GM23338 (cell line): Measurements from ENCODE around the gene PROCA1. TPM values are rescaled to one million over a fixed set of nuclear protein-coding genes. Genes with fewer than 3 reads are reported as not detected.

Source experiments
- ATAC-seq: fragments of 200-7000 bp; cut with Tn5 transposase; 3 replicates; pipeline ENCODE4 v1.9.1; 2020
- DNase-seq: peaks from one replicate; pipeline ENCODE4 v3.0.0-alpha.2; 2015; ENCODE audit warnings: low spot score
- H2AFZ ChIP-seq: fragments of 200-600 bp; sonication (generic); 2 replicates; pipeline ENCODE4 v1.8.0; 2016; ENCODE audit warnings: antibody characterized with exemption, mild to moderate bottlenecking, moderate library complexity
- H3F3A ChIP-seq: fragments of 200-600 bp; sonication (generic); replicated peaks from 2 replicates; pipeline ENCODE4 v1.8.0; 2017; ENCODE audit warnings: antibody characterized with exemption, mixed run types, low read depth
- H3K27ac ChIP-seq: fragments of 200-600 bp; sonication (generic); 2 replicates; pipeline ENCODE4 v1.6.1; 2016; ENCODE audit warnings: low read depth
- H3K27me3 ChIP-seq: fragments of 200-600 bp; sonication (generic); 2 replicates; pipeline ENCODE4 v1.8.0; 2016; ENCODE audit warnings: mild to moderate bottlenecking, mixed run types, moderate library complexity; ENCODE audit not compliant: insufficient read depth
- H3K36me3 ChIP-seq: fragments of 200-600 bp; sonication (generic); 2 replicates; pipeline ENCODE4 v1.8.0; 2016; ENCODE audit warnings: mild to moderate bottlenecking; ENCODE audit not compliant: insufficient read depth
- H3K4me1 ChIP-seq: fragments of 200-600 bp; sonication (generic); 2 replicates; pipeline ENCODE4 v1.8.0; 2016; ENCODE audit warnings: mild to moderate bottlenecking, moderate library complexity; ENCODE audit not compliant: insufficient read depth
- H3K4me2 ChIP-seq: fragments of 200-600 bp; sonication (generic); 2 replicates; pipeline ENCODE4 v1.7.1; 2017; ENCODE audit warnings: mixed run types
- H3K4me3 ChIP-seq: fragments of 200-600 bp; sonication (generic); 2 replicates; pipeline ENCODE4 v1.6.1; 2016; ENCODE audit warnings: mixed run types
- H3K79me2 ChIP-seq: fragments of 200-600 bp; sonication (generic); replicated peaks from 2 replicates; pipeline ENCODE4 v1.8.0; 2017; ENCODE audit warnings: mild to moderate bottlenecking; ENCODE audit not compliant: insufficient read depth
- H3K9me2 ChIP-seq: fragments of 200-600 bp; sonication (generic); 2 replicates; pipeline ENCODE4 v1.8.0; 2017; ENCODE audit not compliant: insufficient read depth
- H4K20me1 ChIP-seq: fragments of 200-600 bp; sonication (generic); replicated peaks from 2 replicates; pipeline ENCODE4 v1.8.0; 2017; ENCODE audit warnings: mild to moderate bottlenecking; ENCODE audit not compliant: insufficient read depth
- H3K27ac Mint-ChIP-seq: 2 replicates; pipeline ENCODE4 v1.8.0; 2020; ENCODE audit warnings: inconsistent platforms, mild to moderate bottlenecking, moderate library complexity, mixed read lengths
- H3K27me3 Mint-ChIP-seq: 3 replicates; pipeline ENCODE4 v1.8.0; 2022; ENCODE audit warnings: low read depth, mild to moderate bottlenecking, moderate library complexity, mixed read lengths, inconsistent platforms; ENCODE audit not compliant: insufficient read depth, poor library complexity
- H3K36me3 Mint-ChIP-seq: 3 replicates; pipeline ENCODE4 v1.8.0; 2021; ENCODE audit warnings: low read depth, mild to moderate bottlenecking, inconsistent platforms, moderate library complexity, mixed read lengths
- H3K4me1 Mint-ChIP-seq: 3 replicates; pipeline ENCODE4 v1.8.0; 2020; ENCODE audit warnings: mild to moderate bottlenecking, inconsistent platforms, mixed read lengths
- H3K4me3 Mint-ChIP-seq: 3 replicates; pipeline ENCODE4 v1.8.0; 2021; ENCODE audit warnings: moderate library complexity, mild to moderate bottlenecking, inconsistent platforms, mixed read lengths
- H3K9me3 Mint-ChIP-seq: 3 replicates; pipeline ENCODE4 v1.8.0; 2020; ENCODE audit warnings: moderate library complexity, mild to moderate bottlenecking, inconsistent platforms, mixed read lengths
- CREB1 ChIP-seq: fragments of 250-450 bp; sonication (Bioruptor Pico); IDR thresholded peaks from 2 replicates; pipeline ENCODE4 v1.5.0; 2020; ENCODE audit warnings: low read depth, mild to moderate bottlenecking, moderate library complexity
- EZH2 ChIP-seq: fragments of 200-600 bp; sonication (generic); IDR thresholded peaks from one replicate; pipeline ENCODE4 v1.8.0; 2017; ENCODE audit warnings: antibody characterized with exemption, mild to moderate bottlenecking, low read depth; ENCODE audit not compliant: unreplicated experiment
- EZH2phosphoT487 ChIP-seq: fragments of 200-600 bp; sonication (generic); IDR thresholded peaks from one replicate; pipeline ENCODE4 v1.8.1; 2018; ENCODE audit warnings: antibody characterized with exemption; ENCODE audit not compliant: unreplicated experiment
- JUNB ChIP-seq: IDR thresholded peaks from one replicate; pipeline ENCODE4 v1.6.1; 2016; ENCODE audit warnings: antibody characterized with exemption; ENCODE audit not compliant: unreplicated experiment
- NANOG ChIP-seq: IDR thresholded peaks from 2 replicates; pipeline ENCODE4 v1.6.1; 2016; ENCODE audit warnings: antibody characterized with exemption, borderline replicate concordance
- POLR2AphosphoS5 ChIP-seq: IDR thresholded peaks from 2 replicates; pipeline ENCODE4 v1.6.1; 2016; ENCODE audit warnings: antibody characterized with exemption, low read depth
- STAT1 ChIP-seq: IDR thresholded peaks from one replicate; pipeline ENCODE4 v1.6.1; 2016; ENCODE audit warnings: antibody characterized with exemption; ENCODE audit not compliant: unreplicated experiment
- ZNF114 ChIP-seq: fragments of 250-450 bp; sonication (Bioruptor Pico); IDR thresholded peaks from 2 replicates; pipeline ENCODE4 v1.5.0; 2020; ENCODE audit warnings: mild to moderate bottlenecking, moderate library complexity
- ZNF331 ChIP-seq: fragments of 250-450 bp; sonication (Bioruptor Pico); IDR thresholded peaks from 2 replicates; pipeline ENCODE4 v1.5.0; 2020; ENCODE audit warnings: low read depth, mild to moderate bottlenecking, moderate library complexity
- long read RNA-seq: library from polyadenylated mRNA; unstranded; transcript quantifications from one replicate; pipeline ENCODE4 v2.0.0, GENCODE V29; 2020; ENCODE audit not compliant: unreplicated experiment
- polyA plus RNA-seq: library from polyadenylated mRNA; unstranded; fragments of >200 nt; fragmentation: Nextera tagmentation; extraction: Ambion mirVana; gene quantifications from 2 replicates; pipeline ENCODE4 v1.2.1, GENCODE V29; 2016
- total RNA-seq: library from RNA; depleted of rRNA; stranded (reverse); fragments of >200 nt; shearing (Covaris generic); gene quantifications from 2 replicates; pipeline ENCODE4 v1.2.3, GENCODE V29; 2014; rRNA removed
- TF ChIP-seq, protein P1 (sequence below): IDR thresholded peaks from 2 replicates; pipeline ENCODE4 v1.6.1; 2016; ENCODE audit warnings: antibody characterized with exemption
- TF ChIP-seq, protein P2 (sequence below): fragments of 250-450 bp; sonication (Bioruptor Pico); IDR thresholded peaks from 2 replicates; pipeline ENCODE4 v1.5.0; 2020; ENCODE audit warnings: mild to moderate bottlenecking, moderate library complexity
- TF ChIP-seq, protein P3 (sequence below): IDR thresholded peaks from one replicate; pipeline ENCODE4 v1.6.1; 2018; ENCODE audit warnings: antibody characterized with exemption; ENCODE audit not compliant: unreplicated experiment

The PROCA1 gene, protein sequence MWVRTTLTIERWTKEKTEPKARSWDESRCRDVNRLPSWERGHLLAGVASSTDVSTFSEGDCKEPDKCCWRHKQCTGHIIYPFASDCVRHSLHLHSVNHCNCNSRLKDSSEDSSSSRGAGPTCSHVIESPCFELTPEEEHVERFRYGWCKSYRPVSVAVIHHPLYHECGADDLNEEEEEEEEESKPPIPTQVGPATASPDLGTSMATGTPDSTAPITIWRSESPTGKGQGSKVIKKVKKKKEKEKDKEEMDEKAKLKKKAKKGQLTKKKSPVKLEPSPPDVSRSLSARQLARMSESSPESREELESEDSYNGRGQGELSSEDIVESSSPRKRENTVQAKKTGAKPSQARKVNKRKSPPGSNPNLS
- total RNA-seq (10.0 and 11.3 TPM in 2 replicates), polyA plus RNA-seq (14.4 and 14.9 TPM in 2 replicates)
- long read RNA-seq, partial matches to known transcripts = 0 of 7 reads
- long read RNA-seq, other reads (novel, unspliced or antisense) = 2 of 7 reads

DNA sequence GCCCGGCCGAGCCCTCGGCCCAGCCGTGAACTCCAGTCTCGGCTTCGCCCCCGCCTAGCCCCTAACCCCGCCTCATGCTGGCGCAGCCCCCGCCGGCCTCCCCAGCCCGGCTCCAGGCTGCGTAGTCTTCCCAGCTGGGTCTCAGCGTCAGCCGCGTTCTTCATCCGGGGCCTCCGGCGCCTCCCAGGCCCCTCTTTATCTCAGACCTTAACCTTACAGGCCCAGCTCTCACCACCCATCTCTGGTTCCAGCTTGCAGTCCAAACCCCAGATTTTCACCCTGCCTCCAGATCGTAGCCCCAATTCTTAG is at the start of gene PROCA1:
Gene PROCA1, minus strand, starts transcription at position 166 of the 309 bp plus-strand sequence. CDS start 228 bp downstream, outside the sequence.
- no peaks in the 10 kb centered on the region for H3K9me2 ChIP-seq
- no peaks in the 10 kb centered on the region for H3K27me3 ChIP-seq
- peak within 1 kb of the TSS; percentile 80 for H2AFZ ChIP-seq
- Mint-ChIP-seq H3K4me1 (peaks cover 38% of the 10 kb centered on the region), H3K27me3 (peaks cover 23% of the 10 kb centered on the region), H3K27ac (peak within 1 kb of the TSS; percentile 99), H3K36me3 (peaks cover 54% of the 10 kb centered on the region), H3K4me3 (peak within 1 kb of the TSS; percentile 97), H3K9me3 (no peaks in the 10 kb centered on the region; the same call in 2 of the 3 replicates)
- H3K27ac ChIP-seq = peak within 1 kb of the TSS; percentile 100
- ATAC-seq (peak; percentile 46), DNase-seq (peak; percentile 81)
- peak within 1 kb of the TSS; percentile 91 for H3K4me2 ChIP-seq
- H3K4me3 ChIP-seq = peak within 1 kb of the TSS; percentile 72
- TF ChIP-seq, protein P1, sequence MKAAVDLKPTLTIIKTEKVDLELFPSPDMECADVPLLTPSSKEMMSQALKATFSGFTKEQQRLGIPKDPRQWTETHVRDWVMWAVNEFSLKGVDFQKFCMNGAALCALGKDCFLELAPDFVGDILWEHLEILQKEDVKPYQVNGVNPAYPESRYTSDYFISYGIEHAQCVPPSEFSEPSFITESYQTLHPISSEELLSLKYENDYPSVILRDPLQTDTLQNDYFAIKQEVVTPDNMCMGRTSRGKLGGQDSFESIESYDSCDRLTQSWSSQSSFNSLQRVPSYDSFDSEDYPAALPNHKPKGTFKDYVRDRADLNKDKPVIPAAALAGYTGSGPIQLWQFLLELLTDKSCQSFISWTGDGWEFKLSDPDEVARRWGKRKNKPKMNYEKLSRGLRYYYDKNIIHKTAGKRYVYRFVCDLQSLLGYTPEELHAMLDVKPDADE = no peak
- TF ChIP-seq ZNF331 (CRISPR knock-in tag) (no peak), STAT1 (no peak), EZH2 (no peak), EZH2phosphoT487 (no peak), ZNF114 (CRISPR knock-in tag) (no peak), CREB1 (no peak), NANOG (no peak), POLR2AphosphoS5 (no peak; the same call in 1 of the 2 replicates), JUNB (no peak)
- TF ChIP-seq, protein P2, sequence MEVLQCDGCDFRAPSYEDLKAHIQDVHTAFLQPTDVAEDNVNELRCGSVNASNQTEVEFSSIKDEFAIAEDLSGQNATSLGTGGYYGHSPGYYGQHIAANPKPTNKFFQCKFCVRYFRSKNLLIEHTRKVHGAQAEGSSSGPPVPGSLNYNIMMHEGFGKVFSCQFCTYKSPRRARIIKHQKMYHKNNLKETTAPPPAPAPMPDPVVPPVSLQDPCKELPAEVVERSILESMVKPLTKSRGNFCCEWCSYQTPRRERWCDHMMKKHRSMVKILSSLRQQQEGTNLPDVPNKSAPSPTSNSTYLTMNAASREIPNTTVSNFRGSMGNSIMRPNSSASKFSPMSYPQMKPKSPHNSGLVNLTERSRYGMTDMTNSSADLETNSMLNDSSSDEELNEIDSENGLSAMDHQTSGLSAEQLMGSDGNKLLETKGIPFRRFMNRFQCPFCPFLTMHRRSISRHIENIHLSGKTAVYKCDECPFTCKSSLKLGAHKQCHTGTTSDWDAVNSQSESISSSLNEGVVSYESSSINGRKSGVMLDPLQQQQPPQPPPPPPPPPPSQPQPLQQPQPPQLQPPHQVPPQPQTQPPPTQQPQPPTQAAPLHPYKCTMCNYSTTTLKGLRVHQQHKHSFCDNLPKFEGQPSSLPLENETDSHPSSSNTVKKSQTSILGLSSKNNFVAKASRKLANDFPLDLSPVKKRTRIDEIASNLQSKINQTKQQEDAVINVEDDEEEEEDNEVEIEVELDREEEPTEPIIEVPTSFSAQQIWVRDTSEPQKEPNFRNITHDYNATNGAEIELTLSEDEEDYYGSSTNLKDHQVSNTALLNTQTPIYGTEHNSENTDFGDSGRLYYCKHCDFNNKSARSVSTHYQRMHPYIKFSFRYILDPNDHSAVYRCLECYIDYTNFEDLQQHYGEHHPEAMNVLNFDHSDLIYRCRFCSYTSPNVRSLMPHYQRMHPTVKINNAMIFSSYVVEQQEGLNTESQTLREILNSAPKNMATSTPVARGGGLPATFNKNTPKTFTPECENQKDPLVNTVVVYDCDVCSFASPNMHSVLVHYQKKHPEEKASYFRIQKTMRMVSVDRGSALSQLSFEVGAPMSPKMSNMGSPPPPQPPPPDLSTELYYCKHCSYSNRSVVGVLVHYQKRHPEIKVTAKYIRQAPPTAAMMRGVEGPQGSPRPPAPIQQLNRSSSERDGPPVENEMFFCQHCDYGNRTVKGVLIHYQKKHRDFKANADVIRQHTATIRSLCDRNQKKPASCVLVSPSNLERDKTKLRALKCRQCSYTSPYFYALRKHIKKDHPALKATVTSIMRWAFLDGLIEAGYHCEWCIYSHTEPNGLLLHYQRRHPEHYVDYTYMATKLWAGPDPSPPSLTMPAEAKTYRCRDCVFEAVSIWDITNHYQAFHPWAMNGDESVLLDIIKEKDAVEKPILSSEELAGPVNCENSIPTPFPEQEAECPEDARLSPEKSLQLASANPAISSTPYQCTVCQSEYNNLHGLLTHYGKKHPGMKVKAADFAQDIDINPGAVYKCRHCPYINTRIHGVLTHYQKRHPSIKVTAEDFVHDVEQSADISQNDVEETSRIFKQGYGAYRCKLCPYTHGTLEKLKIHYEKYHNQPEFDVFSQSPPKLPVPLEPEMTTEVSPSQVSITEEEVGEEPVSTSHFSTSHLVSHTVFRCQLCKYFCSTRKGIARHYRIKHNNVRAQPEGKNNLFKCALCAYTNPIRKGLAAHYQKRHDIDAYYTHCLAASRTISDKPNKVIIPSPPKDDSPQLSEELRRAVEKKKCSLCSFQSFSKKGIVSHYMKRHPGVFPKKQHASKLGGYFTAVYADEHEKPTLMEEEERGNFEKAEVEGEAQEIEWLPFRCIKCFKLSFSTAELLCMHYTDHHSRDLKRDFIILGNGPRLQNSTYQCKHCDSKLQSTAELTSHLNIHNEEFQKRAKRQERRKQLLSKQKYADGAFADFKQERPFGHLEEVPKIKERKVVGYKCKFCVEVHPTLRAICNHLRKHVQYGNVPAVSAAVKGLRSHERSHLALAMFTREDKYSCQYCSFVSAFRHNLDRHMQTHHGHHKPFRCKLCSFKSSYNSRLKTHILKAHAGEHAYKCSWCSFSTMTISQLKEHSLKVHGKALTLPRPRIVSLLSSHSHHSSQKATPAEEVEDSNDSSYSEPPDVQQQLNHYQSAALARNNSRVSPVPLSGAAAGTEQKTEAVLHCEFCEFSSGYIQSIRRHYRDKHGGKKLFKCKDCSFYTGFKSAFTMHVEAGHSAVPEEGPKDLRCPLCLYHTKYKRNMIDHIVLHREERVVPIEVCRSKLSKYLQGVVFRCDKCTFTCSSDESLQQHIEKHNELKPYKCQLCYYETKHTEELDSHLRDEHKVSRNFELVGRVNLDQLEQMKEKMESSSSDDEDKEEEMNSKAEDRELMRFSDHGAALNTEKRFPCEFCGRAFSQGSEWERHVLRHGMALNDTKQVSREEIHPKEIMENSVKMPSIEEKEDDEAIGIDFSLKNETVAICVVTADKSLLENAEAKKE (CRISPR knock-in tag) = no peak
- TF ChIP-seq, protein P3, sequence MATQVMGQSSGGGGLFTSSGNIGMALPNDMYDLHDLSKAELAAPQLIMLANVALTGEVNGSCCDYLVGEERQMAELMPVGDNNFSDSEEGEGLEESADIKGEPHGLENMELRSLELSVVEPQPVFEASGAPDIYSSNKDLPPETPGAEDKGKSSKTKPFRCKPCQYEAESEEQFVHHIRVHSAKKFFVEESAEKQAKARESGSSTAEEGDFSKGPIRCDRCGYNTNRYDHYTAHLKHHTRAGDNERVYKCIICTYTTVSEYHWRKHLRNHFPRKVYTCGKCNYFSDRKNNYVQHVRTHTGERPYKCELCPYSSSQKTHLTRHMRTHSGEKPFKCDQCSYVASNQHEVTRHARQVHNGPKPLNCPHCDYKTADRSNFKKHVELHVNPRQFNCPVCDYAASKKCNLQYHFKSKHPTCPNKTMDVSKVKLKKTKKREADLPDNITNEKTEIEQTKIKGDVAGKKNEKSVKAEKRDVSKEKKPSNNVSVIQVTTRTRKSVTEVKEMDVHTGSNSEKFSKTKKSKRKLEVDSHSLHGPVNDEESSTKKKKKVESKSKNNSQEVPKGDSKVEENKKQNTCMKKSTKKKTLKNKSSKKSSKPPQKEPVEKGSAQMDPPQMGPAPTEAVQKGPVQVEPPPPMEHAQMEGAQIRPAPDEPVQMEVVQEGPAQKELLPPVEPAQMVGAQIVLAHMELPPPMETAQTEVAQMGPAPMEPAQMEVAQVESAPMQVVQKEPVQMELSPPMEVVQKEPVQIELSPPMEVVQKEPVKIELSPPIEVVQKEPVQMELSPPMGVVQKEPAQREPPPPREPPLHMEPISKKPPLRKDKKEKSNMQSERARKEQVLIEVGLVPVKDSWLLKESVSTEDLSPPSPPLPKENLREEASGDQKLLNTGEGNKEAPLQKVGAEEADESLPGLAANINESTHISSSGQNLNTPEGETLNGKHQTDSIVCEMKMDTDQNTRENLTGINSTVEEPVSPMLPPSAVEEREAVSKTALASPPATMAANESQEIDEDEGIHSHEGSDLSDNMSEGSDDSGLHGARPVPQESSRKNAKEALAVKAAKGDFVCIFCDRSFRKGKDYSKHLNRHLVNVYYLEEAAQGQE = no peak
- H4K20me1 ChIP-seq = peaks cover 10% of the 10 kb centered on the region; the same call in 1 of the 2 replicates
- H3F3A ChIP-seq = peaks cover 53% of the 10 kb centered on the region
- peaks cover 34% of the 10 kb centered on the region for H3K79me2 ChIP-seq
- peaks cover 13% of the 10 kb centered on the region; the same call in 1 of the 2 replicates for H3K36me3 ChIP-seq
- H3K4me1 ChIP-seq = peaks cover 32% of the 10 kb centered on the region
